NCI-H1417 treated with DMSO at 0.1 percent for 48 hours (cell line): ENCODE measurements around the gene STXBP6.

Experiments used
- DNase-seq: peaks from one replicate; lab custom pipeline; 2025; lab: John Stamatoyannopoulos, UW

STXBP6 gene

DNA sequence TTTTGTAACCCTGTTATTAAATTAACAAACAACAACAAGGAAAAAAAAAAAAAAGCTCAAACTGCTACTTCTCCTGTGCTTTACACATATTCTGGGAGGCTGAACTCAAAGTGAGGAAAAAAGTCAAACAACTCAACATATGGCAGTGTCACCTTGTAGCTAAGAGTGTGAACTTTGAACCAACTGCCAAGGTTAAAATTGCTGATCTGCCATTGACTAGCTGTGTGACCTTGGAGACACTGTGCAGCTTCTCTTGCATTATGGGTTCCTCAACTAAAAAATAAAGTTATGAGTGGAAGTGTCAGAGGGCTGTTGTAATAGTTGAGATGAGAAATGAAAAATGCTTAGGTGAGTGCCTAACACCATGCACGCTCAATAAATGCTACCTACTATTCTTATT, 34.2 kb downstream of the STXBP6 start:
- no peak for DNase-seq

DNA sequence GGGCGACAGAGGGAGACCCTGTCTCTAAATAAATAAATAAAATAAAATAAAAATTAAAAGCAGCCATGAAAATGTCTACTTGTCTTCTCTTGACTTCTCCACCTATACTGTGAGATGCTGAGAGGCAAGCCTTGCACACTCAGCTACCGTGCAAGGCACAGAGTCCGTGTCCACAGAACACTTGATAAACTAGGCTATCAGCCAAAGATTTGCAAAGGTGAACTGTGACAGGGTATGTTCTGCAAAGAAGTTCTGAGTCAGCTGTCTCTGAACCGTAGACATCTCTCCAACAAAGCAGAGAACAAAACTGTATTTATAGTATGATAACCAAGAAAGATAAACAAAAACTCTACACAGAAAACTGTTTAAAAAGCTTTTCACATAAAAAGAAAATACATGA, 35.5 kb downstream of the STXBP6 start:
- no peak for DNase-seq

DNA sequence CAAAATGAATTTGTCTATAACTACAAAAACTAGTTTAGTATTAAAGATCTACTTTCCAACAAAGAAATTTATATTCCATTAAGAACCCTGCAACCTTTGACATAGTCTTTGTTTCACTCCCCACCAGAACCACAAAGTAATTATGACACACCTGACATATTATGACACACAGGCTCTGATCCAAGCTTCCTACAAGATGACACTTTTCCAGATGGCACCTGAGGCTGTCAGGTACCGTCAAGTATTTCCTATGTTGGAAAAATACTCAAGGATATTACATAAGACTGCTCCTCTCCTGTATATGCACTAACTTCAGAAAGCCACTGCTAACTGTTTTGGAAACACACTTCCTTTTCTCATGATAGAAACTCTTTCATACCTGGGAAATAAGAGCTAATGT, 38.9 kb downstream of the STXBP6 start:
- no peak for DNase-seq

DNA sequence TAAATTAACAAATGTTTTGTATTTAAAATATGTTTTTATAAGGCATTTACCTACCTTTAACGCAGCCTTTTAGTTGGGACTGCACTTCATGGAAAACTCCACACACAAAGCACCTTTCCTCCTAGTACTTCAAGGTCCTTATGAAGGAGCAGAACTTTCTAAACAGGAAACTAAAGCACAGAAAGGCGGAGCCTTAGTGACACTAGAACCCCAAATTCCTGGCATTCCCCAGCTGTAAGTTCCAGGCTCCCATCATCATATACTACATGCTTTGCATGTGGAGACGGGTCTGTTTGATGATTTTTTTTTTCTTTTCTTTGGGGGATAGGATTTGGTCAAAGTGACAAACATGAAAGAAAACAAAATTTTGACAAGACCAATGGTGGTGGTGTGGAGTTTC, 39.5 kb downstream of the STXBP6 start:
- DNase-seq, result no peak

DNA sequence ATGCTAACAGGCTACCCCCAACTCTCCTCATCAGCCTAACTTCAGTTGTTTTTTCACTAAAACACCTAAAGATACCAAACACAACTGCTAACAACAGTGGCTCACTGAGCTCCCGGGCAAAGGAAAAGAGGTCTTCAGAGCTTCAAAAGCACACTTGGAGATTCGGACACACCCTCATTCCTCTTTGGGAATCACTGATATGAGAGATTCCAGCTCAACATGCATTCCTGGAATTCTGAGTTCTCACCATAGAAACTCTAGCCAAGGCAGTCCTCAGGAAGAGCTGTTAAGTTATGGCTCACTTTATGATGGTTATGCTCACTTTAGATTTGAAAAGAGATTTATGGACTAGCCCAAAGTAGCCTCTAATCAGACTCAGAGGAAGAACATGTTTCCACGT, 40.1 kb downstream of the STXBP6 start:
- no peak for DNase-seq

DNA sequence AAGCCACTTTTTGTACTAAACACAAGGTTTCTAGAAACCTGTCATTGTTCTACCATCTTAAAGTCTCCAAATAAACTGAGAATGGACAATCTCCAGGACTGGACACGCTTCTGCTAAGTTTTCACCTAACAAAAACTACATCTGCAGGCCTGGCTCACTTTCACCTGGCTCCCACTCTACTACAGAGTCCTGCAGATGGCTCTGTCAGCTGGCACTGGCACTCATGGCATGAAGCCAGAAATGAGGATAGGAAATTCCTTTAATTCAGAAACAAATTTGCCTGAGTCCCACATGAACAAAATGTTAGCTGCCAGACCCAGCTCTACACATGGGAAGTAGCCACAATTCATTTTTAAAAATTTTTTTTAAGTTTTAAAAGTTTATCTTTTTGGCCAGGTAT, 42.1 kb downstream of the STXBP6 start:
- DNase-seq, result no peak

DNA sequence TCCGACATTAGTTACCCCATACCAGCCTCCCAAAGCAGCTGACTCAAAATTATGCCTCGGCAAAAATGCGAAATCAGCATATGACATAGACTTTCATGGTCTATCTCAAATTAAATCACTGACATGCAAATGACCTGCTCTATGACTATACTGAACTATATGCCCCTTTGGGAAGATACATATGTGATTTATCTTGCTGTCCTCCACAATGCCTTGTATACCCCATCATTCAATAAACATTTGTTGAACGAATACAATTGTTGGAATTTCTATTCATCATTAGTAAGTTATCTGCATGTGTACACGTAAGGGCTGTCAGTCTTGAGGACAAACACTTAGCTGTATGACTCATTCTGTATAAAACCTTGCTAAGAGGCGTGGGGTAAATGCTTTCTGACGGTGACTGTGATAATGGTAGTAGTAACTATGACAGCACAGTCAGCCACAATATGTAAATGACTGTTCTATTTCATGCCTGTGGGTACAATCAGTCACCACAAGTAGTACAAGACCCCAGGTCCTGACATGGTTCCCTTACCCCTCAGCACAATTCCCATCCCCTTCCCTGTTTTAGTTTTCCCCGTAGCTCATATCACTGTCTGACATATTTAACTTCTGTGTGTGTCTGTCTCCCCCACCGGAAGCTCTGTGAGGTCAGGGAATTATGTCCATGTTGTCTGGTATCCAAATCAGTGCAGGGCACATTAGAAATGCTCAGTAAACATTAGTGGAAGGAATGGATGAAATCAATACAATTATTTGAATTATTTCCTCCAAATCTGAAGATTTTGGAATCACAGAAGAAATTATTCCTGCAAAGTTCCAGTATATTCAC, 42.8 kb downstream of the STXBP6 start:
- no peak for DNase-seq

DNA sequence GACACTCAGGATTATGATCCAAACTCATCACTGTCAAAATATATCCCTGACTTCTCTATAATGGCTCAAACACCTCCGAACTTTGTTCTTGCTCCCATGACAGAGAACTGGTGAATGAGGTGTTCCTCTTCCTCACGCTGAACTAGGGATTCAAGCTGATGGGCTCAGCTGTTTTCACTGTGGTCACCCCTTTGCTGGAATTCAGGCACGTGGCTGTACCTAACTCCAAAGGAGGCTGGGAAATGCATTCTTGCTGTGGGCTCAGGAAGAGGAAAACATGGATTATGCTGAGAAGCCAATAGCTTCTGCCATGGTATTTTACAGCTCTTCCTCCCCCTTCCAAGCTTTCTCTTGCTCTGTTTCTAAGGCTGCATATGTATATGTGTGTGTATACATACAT, 43.9 kb downstream of the STXBP6 start:
- no peak for DNase-seq

DNA sequence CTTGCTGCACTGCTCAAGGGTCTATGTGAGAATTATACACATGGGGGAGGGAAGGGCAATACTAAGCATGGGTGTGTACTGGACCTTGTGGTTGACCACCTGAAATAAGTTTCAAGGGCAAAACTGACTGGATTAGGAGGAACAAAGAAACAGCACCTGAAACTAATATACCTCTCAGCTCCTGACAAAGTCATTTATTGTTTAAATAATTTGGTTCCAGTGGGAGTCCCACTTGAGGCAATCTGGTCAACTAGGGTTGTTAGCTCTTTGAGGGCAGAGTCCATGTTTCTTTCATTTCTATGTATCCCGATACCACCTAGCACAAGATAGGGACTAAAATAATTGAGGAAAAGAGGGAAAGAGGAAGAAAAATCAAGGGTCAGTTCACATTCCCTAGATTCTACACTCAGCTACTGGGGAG, 45.5 kb downstream of the STXBP6 start:
- no peak for DNase-seq

DNA sequence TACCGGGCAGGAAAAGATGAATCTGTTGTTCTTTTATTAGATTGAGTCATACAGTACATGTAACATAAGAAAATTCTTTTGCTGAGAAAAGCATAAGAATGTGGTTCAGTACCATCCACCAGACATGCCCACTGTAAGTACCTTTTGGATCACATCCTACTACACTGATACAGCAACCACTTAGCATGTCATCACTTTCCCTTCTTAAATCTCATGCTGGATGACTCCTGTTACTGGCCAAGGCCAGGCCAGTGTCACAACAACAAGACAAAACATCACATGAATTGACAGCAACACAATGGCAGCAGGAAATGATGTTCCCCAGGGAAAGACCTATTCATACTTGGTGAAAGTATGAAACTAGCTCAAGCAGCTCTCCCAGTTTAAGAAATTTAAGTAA, 46.4 kb downstream of the STXBP6 start:
- no peak for DNase-seq

DNA sequence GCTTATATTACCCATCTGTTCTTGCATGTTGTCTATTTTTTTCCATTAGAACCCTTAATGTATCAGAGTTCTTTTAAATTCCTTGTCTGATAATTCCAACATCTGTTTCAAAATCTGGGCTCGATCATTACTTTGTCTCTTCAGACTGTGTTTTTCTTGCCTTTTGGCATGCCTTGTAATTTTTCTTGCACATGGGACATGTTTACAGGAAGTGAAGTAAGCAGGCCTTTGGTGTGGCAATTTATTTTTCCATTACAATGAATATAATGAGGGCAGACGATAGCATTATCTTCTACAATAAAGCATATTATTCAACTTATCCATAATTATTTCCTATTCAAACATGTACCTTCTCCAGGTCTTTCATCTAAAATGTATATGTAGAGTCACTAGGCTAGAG, 48.3 kb downstream of the STXBP6 start:
- no peak for DNase-seq

DNA sequence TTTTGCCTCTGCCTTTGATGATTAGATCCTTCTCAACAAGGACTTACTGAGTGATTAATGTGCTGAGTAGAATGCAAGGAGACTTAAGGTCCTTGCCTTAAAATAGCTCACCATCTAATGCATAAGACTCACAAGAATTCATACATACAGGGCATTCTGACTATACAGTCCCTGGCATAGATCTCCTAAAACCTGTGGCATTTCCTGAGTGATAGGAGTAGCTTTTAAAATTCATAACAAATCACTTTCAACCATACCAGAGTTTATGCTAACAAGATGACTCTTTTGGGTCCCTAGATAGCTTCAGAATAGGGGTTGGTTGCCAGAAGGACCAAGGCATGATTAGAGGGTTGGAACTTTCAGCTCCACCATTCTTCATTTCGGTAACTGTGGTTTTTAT, 48.8 kb downstream of the STXBP6 start:
- DNase-seq, result no peak

DNA sequence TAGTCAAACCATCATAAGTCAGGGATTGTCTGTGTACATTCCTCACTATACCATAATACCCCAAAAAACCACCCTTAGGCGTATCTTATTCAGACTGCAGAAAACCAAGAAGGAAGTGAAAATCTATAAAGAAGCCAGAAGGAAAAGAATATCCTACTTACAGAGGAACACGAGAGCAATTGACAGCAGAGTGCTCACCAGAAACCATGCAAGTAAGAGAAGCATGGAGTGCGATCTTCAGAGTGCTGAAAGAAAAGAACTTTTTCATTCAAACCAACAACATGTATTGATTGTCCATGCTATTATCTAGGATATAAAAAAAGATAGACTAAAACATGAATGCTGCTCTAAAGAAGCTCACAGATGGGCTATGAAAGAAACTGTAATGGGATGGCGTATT, 50.8 kb downstream of the STXBP6 start:
- no peak for DNase-seq

DNA sequence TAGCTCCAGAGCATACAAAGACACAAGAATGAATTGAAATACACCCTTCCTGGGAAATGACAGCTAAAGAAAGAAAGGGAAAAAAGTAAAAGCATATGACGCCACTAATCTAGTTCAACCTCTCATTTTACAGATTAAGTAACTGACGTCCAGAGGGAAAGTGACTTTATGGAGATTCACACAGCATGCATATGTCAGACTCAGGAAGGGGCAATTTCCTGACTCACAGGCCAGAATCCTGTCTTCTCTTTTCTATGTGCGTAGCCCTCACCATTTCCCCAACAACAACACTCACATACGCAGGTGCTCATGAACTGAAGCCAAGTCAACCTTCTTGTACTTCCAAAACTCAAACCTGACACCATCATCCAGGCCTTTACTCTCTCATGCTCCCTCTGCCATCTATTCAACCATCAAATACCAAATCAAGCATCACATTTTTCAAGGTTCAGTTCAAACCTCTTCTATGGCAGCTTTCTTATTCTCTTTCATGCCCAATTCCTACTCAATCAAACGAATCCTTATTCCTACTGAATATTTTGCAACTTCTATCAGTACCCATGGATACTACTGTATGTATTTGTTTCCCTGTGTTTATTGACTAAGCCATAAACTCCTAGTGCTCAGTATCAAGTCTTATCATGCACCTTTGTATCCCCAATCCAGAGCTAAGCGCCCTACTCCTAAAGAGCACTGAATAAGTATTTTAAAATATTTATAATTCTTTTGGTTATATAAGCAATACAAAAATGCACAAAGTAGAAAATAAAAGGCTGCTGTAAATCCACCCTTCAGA, 52.8 kb downstream of the STXBP6 start:
- DNase-seq, result no peak

DNA sequence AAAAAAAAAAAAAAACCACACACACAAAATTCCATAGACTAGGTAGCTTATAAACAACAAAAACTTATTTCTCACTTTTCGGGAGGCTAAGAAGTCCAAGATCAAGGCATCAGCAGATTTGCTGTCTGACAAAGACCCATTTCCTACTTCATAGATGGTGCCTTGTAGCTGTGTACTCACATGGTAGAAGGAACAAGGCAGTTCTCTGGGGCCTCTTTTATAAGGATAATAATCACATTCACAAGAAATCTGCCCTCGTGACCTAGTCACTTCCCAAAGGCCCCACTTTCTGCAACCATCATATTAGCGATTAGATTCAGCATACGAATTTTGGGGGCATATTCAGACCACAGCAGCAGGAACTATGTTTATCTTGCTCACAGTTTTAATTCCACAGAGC, 54.9 kb downstream of the STXBP6 start:
- DNase-seq, result no peak

DNA sequence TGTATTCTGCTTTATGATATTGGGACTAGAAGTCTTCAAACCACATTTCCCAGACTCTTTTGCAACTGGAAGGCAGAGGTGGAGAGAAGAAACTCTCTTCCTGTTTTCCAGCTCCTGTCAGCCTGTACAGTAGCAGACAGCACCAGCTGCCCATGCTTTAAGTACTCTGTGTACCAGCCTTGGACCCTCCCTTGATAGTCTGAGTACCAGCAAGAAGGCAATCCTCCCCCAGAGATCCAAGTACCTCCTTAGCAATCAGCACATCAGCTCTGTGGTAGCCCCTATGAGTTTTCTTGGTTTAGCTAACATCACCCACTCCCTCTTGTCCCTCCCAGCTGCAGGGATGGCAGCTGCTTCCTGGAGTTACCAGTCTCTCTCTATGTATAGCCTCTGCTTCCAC, 56.3 kb downstream of the STXBP6 start:
- DNase-seq, result no peak

DNA sequence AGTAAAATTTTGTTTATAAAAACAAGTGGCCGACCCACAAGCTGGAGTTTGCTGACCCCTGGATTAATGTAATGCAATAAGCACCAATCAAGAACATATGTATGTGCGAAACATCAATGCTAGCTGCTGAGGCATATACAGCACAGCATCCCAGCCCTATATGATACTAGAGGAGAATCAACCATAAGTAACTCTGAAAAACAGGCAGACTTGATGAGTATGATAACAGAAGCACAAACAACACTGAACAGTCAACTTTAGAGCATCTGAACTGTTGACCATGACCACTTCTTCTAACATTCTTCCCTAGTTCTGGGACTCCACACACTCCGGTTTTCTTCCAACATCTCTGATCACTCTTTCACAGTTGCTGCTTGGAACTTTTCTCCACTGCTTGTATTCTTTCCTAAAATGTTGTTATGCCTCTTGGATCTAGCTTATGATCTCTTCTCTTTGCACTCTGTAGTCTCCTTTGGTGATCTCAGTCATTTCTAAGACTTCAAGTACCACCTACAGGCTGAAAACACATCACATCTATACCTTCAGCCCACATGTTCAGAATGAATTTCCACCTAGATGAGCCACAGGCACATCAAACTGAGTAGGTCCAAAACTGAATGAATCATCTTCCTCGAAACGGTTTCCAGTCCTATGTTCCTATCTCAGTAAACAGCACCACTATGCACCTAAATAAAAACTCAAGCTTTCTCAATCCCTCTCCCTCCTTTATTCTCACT, 57.2 kb downstream of the STXBP6 start:
- no peak for DNase-seq

DNA sequence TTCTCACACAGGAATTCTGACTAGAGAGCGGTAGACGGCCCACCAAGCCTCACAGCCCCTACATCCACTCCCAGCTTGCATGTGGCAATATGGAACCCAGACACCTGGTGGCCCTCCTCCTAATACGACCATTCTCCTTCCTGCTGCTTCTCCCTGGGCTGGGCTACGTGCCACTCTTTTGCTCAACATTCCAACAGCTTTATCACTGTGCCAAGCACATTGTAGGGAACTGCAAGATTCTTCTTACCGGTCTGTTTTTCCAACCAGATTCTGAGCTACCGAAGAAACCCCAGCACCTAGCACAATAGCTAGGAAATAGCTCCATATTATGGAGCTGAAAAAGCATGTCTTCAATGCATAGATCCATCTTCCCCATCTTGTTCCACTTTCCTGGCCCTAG, 58.1 kb downstream of the STXBP6 start:
- no peak for DNase-seq

DNA sequence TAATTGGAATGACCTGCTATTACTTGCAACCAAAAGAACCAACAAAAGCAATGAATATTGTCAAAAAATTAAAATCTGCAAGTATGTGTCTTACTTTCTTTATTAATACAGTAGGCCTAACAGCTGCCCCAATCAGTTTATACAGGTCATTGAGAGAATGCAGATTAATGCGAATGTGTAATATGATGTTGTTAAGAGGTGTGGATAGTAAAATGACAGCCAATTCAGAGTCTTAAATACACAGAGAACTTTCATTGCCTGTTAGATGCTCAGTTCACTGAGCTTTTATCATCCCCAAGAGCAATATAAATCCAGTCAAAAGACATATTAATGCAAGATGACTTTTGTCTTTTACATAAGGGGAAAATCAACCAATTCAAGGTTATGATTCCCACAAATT, 58.7 kb downstream of the STXBP6 start:
- no peak for DNase-seq

DNA sequence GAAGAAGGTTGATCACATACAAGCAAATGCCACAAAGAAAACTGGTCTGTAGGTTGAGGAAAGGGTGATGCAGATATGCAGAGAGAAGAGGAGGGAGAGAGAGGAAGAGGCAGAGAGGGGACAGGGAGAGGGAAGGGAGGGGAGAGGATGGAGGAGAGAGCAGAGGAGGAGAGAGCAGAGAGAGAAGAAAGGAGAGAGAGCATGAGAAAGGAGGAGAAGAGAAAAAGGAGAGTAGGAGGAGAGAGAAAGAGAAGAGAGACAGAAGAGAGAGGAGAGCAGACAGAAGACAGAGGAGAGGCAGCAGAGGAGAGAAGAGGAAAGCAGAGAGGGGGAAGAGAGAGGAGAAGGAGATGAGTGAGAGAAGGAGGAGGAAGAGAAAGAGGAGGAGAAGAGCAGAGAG, 59.2 kb downstream of the STXBP6 start:
- DNase-seq, result no peak

DNA sequence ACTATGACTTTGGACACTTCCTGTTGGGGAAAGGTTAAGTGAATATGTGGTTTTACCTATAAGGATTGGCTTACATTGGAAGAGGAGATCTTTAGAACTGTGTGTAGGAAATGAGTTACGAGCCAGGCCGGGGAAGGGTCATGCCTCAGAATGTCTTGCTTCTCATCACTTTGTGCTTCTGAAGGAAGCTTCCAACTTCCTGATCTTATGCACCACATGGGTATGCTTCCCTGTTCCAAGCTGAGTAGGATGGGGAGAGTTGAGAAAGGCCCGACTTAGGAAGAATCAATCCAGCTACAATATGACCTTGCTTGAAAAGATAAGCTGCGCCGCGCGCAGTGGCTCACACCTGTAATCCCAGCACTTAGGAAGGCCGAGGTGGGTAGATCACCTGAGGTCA, 59.9 kb downstream of the STXBP6 start:
- no peak for DNase-seq

DNA sequence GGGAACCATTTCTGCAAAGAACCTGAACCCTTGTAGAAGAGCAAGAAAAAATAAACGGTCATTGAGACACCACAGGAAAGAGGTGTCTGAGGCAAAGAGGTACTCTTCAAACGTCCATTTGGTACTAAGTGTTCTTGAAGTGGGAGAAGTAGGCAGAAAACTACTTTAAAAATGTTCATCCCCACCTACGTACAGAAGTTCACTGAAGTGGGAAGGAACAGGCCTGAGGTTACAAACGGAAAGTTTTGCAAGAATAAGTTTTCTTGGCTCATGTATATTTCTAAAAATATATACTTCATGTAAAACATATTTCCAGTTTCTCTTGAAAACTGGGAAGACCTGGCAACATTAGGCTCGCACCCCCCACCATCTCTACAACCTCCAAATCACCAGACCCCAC, 61.2 kb downstream of the STXBP6 start:
- no peak for DNase-seq
